GM12891 (cell line): ENCODE data around the gene SYMPK.

ENCODE experiments used
- POLR2A ChIP-seq: IDR thresholded peaks from 2 replicates; pipeline ENCODE4 v1.6.1; 2011; ENCODE audit warnings: low read depth, low read length, control low read depth
- TAF1 ChIP-seq: IDR thresholded peaks from 2 replicates; pipeline ENCODE4 v1.6.1; 2011; ENCODE audit warnings: low read depth, low read length, control low read depth

DNA sequence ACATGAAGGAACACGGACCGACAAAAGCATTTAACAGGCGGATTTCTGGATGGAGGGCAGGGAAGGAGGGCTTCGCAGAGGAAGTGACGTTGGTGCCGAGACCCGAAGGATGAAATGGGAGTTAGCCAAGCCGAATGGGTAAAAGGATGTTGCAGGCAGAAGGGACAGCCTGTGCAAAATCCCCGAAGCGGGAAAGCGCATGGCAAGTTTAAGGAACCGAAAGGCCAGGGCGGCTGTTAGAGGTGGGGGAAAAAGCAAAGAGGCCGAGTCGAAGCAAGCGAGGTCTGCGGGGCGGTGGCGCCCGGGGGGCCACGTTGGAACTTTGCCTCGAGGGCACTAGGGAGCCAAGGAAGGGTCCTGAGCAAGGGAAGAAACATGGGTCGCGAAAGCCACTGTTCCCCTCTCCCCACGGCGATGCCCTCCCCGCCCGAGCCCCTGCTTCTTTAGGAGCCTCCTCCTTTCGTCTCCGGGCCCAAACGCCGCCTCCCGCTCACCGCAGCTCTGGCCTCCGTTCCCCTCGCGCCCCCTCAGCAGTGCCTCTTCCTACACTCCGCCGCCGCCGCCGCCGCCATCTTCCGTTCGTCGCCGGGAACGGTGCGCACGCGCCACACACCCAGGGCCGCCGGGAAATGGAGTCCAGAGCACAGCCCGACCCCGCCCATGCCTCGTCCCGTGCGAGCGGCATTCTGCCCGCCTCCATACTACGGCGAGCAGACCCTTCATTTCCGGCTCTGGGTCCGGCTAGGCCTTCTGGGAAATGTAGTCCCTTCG is at the start of gene SYMPK:
- TF ChIP-seq POLR2A (peak; percentile 83), TAF1 (peak; percentile 56; the same call in 1 of the 2 replicates)
